A549 (cell line): ENCODE measurements around the gene CD22. TPM values are rescaled to one million over a fixed set of nuclear protein-coding genes. Genes with fewer than 3 reads are reported as not detected.

Experiments used
- ATAC-seq, 2 experiments: fragments of 200-7000 bp in 1 of 2; fragments of >200 bp in 1 of 2; cut with Nextera tagmentation in 1 of 2; cut with Tn5 transposase in 1 of 2; 3 replicates each; pipeline versions ENCODE4 v1.8.0 to v1.9.1; 2018 to 2020; ENCODE audit warnings: mild to moderate bottlenecking in 1 of 2, moderate library complexity in 1 of 2
- CTCF ChIA-PET: fragments of 300-600 bp; sonication (Branson Sonifier 250); formaldehyde crosslinking; extraction: SDS; loops from one replicate; lab custom pipeline; 2021; ENCODE audit warnings: antibody characterized with exemption, inconsistent platforms; lab: Yijun Ruan, JAX
- POLR2A ChIA-PET: fragments of 350-600 bp; formaldehyde crosslinking; extraction: SDS; loops from one replicate; lab custom pipeline; 2021; ENCODE audit warnings: antibody characterized with exemption, inconsistent platforms; lab: Yijun Ruan, JAX
- DNase-seq, 2 experiments: peaks; one replicate each; pipeline versions ENCODE4 v3.0.0 to v3.0.0-alpha.2; 2011 to 2016; ENCODE audit warnings: low read depth in 1 of 2, low spot score in 1 of 2
- FAIRE-seq: peaks from 2 replicates; lab custom pipeline; 2011; peaks lifted over from hg19 to GRCh38; lab: Jason Lieb, UNC
- H3K27ac ChIP-seq, 2 experiments: fragments of >200 bp; sonication (Bioruptor Twin); formaldehyde crosslinking; 3 replicates each; pipeline ENCODE4 v1.5.1; 2016 to 2017
- H3K4me1 ChIP-seq: fragments of >200 bp; sonication (Bioruptor Twin); formaldehyde crosslinking; 3 replicates; pipeline ENCODE4 v1.6.1; 2016
- H3K4me2 ChIP-seq: fragments of >200 bp; sonication (Bioruptor Twin); formaldehyde crosslinking; 3 replicates; pipeline ENCODE4 v1.6.1; 2016
- H3K4me3 ChIP-seq: fragments of >200 bp; sonication (Bioruptor Twin); formaldehyde crosslinking; 3 replicates; pipeline ENCODE4 v1.5.1; 2016
- H3K9me3 ChIP-seq: fragments of >200 bp; sonication (Bioruptor Twin); formaldehyde crosslinking; 3 replicates; pipeline ENCODE4 v1.6.1; 2016
- ATOH8 ChIP-seq: fragments of 250-450 bp; sonication (Bioruptor Pico); IDR thresholded peaks from 2 replicates; pipeline ENCODE4 v1.5.0; 2020; ENCODE audit warnings: low read depth, mild to moderate bottlenecking, moderate library complexity
- CBX2 ChIP-seq: fragments of 200-600 bp; sonication (generic); IDR thresholded peaks from 2 replicates; pipeline ENCODE4 v1.6.1; 2016; ENCODE audit warnings: low read depth, mild to moderate bottlenecking, borderline replicate concordance
- EHF ChIP-seq: fragments of 250-450 bp; sonication (Bioruptor Pico); IDR thresholded peaks from 2 replicates; pipeline ENCODE4 v1.5.0; 2020; ENCODE audit warnings: mild to moderate bottlenecking
- EHMT2 ChIP-seq: fragments of 200-600 bp; sonication (generic); IDR thresholded peaks from 2 replicates; pipeline ENCODE4 v1.6.1; 2016; ENCODE audit warnings: antibody characterized with exemption, low read depth, mild to moderate bottlenecking, moderate library complexity
- ELK1 ChIP-seq: fragments of 150-350 bp; IDR thresholded peaks from 2 replicates; pipeline ENCODE4 v1.6.1; 2014; ENCODE audit warnings: low read depth, mild to moderate bottlenecking, low read length
- FOSB ChIP-seq: fragments of 250-450 bp; sonication (Bioruptor Pico); IDR thresholded peaks from 2 replicates; pipeline ENCODE4 v1.5.0; 2020; ENCODE audit warnings: mild to moderate bottlenecking, moderate library complexity
- FOSL2 ChIP-seq, 2 experiments: fragments of 450-650 bp in 1 of 2; fragments of >200 bp in 1 of 2; sonication (Bioruptor Twin) in 1 of 2; formaldehyde crosslinking; IDR thresholded peaks; 2 replicates each; pipeline versions ENCODE4 v1.5.0 to v1.6.1; 2016 to 2020; ENCODE audit warnings: mild to moderate bottlenecking in 1 of 2, moderate library complexity in 1 of 2
- FOXS1 ChIP-seq: fragments of 250-450 bp; sonication (Bioruptor Pico); IDR thresholded peaks from 2 replicates; pipeline ENCODE4 v1.5.0; 2020; ENCODE audit warnings: mild to moderate bottlenecking, moderate library complexity
- HDAC2 ChIP-seq: fragments of 200-600 bp; sonication (generic); IDR thresholded peaks from 2 replicates; pipeline ENCODE4 v1.6.1; 2016
- MAFK ChIP-seq: fragments of 450-650 bp; IDR thresholded peaks from 2 replicates; pipeline ENCODE4 v1.6.1; 2014; ENCODE audit not compliant: partially characterized antibody
- MAX ChIP-seq: IDR thresholded peaks from 2 replicates; pipeline ENCODE4 v1.6.1; 2012
- MAZ ChIP-seq: fragments of 150-350 bp; IDR thresholded peaks from 2 replicates; pipeline ENCODE4 v1.6.1; 2014; ENCODE audit warnings: antibody characterized with exemption, low read depth, low read length, borderline replicate concordance
- NFE2L2 ChIP-seq: fragments of 150-350 bp; conservative IDR thresholded peaks from 2 replicates; pipeline ENCODE4 v1.6.1; 2014; ENCODE audit warnings: low read length
- NPAS2 ChIP-seq: fragments of 250-450 bp; sonication (Bioruptor Pico); IDR thresholded peaks from 2 replicates; pipeline ENCODE4 v1.8.0; 2022; ENCODE audit warnings: mild to moderate bottlenecking, moderate library complexity, borderline replicate concordance
- NR3C1 ChIP-seq: fragments of >200 bp; sonication (Bioruptor Twin); formaldehyde crosslinking; IDR thresholded peaks from 3 replicates; pipeline ENCODE4 v1.6.1; 2017
- RCOR1 ChIP-seq: fragments of 150-350 bp; IDR thresholded peaks from 2 replicates; pipeline ENCODE4 v1.6.1; 2014; ENCODE audit warnings: antibody characterized with exemption, low read length, low read depth
- RFX5 ChIP-seq: fragments of 450-650 bp; IDR thresholded peaks from 2 replicates; pipeline ENCODE4 v1.7.1; 2014; ENCODE audit warnings: antibody characterized with exemption, mild to moderate bottlenecking, moderate library complexity
- RNF2 ChIP-seq: fragments of 200-600 bp; sonication (generic); IDR thresholded peaks from 2 replicates; pipeline ENCODE4 v1.6.1; 2016; ENCODE audit warnings: low read depth, mild to moderate bottlenecking, antibody characterized with exemption, moderate library complexity, borderline replicate concordance
- SREBF2 ChIP-seq: fragments of 450-650 bp; IDR thresholded peaks from 2 replicates; pipeline ENCODE4 v1.6.1; 2014; ENCODE audit warnings: mild to moderate bottlenecking, moderate library complexity
- ZFP36 ChIP-seq: fragments of 450-650 bp; IDR thresholded peaks from 2 replicates; pipeline ENCODE4 v1.6.1; 2014; ENCODE audit warnings: borderline replicate concordance; ENCODE audit not compliant: partially characterized antibody
- ZSCAN20 ChIP-seq: fragments of 250-450 bp; sonication (Bioruptor Pico); IDR thresholded peaks from 2 replicates; pipeline ENCODE4 v1.8.0; 2022; ENCODE audit warnings: mild to moderate bottlenecking, moderate library complexity
- WGBS: methylation state at CpG from one replicate; pipeline ENCODE4 v1.1.6; 2017; ENCODE audit errors: missing lambda C conversion rate; 5-methylcytosine and 5-hydroxymethylcytosine counted together
- polyA plus RNA-seq, 4 experiments: library from polyadenylated mRNA; depleted of rRNA in 3 of 4; stranded (reverse); fragments of >200 nt; fragmentation: RNase III in 1 of 4; extraction: RNeasy Plus Mini Kit Qiagen cat#74134 plus additional on column Dnase treatment in 1 of 4; gene quantifications; 2 replicates in 3 of 4; 3 replicates in 1 of 4; pipeline ENCODE4 v1.2.3, GENCODE V29; 2011 to 2017

CD22 gene
- polyA plus RNA-seq, 2 of the 4 experiments (the other 2 are of a cell fraction) = 0.05 to 0.14 TPM

GRCh38 chr19:35313587-35313986 is 15.4 kb upstream of the CD22 start (continued):
- TF ChIP-seq NPAS2 (CRISPR knock-in tag) = no peak

- DNase-seq (no peak), FAIRE-seq (no peak), ATAC-seq (no peak)
- Histone ChIP-seq H3K4me2 (no peak overlapping the region), H3K27ac (no peak overlapping the region), H3K4me3 (no peak overlapping the region), H3K4me1 (peaks cover 10% of the 10 kb centered on the region), H3K9me3 (no peaks in the 10 kb centered on the region)
- TF ChIP-seq ELK1 (no peak), ZFP36 (peak; percentile 60), MAX (no peak), EHMT2 (no peak), SREBF2 (no peak), ATOH8 (CRISPR knock-in tag) (no peak), MAFK (peak; percentile 93), RNF2 (no peak)
- 72% methylated on average over 8 of the region's 8 CpGs for WGBS
- CTCF ChIA-PET = interaction anchor here (0.6 to 4.5 kb wide), 7 partner anchors 9 to 487 kb away, joined by 3 to 22 read pairs (median 4); no protein-coding TSS in a partner anchor
- POLR2A ChIA-PET = no interaction called here
Observed at GRCh38 chr19:35314031-35314430, 15.0 kb upstream of the CD22 start.

- WGBS = 78% methylated on average over 10 of the region's 10 CpGs
- no peak overlapping the region for H3K4me2 ChIP-seq
- peaks cover 16% of the 10 kb centered on the region for H3K4me1 ChIP-seq
- ChIA-PET POLR2A (no interaction called here), CTCF (interaction anchor here (1.0 to 4.5 kb wide), 6 partner anchors 8 to 154 kb away, joined by 3 to 22 read pairs (median 4); partner anchors contain the start of gene USF2)
- no peak overlapping the region for H3K27ac ChIP-seq
- H3K9me3 ChIP-seq = no peaks in the 10 kb centered on the region
- FAIRE-seq (no peak), ATAC-seq (no peak), DNase-seq (no peak)
- no peak overlapping the region for H3K4me3 ChIP-seq
- TF ChIP-seq ATOH8 (CRISPR knock-in tag) (no peak), RCOR1 (no peak), ZSCAN20 (no peak), CBX2 (no peak), HDAC2 (no peak), MAZ (no peak), FOSL2 (IDR thresholded peaks at IDR 0.05) (no peak), FOSL2 (CRISPR knock-in tag; IDR thresholded peaks at IDR 0.05) (no peak), RNF2 (no peak), FOXS1 (CRISPR knock-in tag) (no peak), EHF (no peak)
Observed at GRCh38 chr19:35314858-35315470, 14.0 kb upstream of the CD22 start.

- TF ChIP-seq NFE2L2 = no peak
- no peak for TF ChIP-seq FOSB
- TF ChIP-seq EHF = no peak
- TF ChIP-seq NR3C1 = no peak
- TF ChIP-seq RFX5 = no peak
- no peak for TF ChIP-seq MAFK
- TF ChIP-seq MAX = no peak
- Histone ChIP-seq H3K4me1 (peaks cover 16% of the 10 kb centered on the region), H3K4me2 (no peak overlapping the region), H3K9me3 (no peaks in the 10 kb centered on the region), H3K27ac (no peak overlapping the region), H3K4me3 (no peak overlapping the region)
- WGBS = 86% methylated on average over 9 of the region's 9 CpGs
- no peak for FAIRE-seq
- no peak for DNase-seq
- CTCF ChIA-PET = interaction anchor here (0.6 to 4.5 kb wide), 8 partner anchors 9 to 187 kb away, joined by 3 to 22 read pairs (median 3); partner anchors contain the start of gene USF2
- POLR2A ChIA-PET = no interaction called here
- ATAC-seq = no peak
Observed at GRCh38 chr19:35315883-35316282, 13.1 kb upstream of the CD22 start.
